ENCODE results near the gene INSYN2B.

Gene INSYN2B

GRCh38 chr5:169889572-169889971 is 90.7 kb downstream of the INSYN2B start:
- no peak for DNase-seq (ENCODE audit: low read depth in 2 of 2)

DNA sequence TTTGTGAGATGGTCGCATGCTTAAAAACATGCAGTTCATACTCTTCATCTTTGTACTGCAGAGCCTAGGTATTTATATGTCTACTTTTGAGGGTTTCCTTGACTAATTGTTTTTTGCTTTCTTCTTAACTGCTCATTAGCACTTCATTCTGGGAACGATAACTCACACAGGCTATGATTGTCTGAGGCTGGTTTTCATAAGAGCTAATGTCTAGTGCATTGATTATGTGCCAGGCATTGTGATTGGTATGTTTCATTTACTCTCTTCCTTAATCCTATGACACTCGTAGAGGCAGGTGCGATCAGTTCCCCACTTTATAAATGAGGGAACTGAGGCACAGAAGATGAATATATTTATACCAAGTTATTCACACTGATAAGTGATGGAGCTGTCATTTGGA is 93.6 kb downstream of the INSYN2B start:
- DNase-seq (ENCODE audit: low read depth in 2 of 2): no peak

DNA sequence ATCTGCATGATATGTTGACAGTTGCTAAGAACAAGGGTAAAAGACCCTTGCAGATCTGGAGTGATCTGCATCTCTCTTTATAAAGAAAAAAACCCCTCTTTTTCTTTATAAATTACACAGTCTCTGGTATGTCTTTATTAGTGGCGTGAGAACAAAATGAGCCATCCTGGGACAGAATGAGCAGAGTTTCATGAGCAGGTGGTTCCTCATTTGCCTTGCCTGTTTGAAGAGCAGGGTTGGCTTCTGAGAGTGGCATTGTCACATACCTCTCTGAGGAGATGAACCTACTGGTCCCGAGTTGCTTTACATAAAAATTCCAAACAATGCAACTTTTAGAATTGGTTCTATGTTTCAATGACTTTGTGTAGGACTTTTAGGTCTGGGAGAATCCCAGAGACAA is 94.3 kb downstream of the INSYN2B start:
- DNase-seq (ENCODE audit: low read depth in 2 of 2): no peak

DNA sequence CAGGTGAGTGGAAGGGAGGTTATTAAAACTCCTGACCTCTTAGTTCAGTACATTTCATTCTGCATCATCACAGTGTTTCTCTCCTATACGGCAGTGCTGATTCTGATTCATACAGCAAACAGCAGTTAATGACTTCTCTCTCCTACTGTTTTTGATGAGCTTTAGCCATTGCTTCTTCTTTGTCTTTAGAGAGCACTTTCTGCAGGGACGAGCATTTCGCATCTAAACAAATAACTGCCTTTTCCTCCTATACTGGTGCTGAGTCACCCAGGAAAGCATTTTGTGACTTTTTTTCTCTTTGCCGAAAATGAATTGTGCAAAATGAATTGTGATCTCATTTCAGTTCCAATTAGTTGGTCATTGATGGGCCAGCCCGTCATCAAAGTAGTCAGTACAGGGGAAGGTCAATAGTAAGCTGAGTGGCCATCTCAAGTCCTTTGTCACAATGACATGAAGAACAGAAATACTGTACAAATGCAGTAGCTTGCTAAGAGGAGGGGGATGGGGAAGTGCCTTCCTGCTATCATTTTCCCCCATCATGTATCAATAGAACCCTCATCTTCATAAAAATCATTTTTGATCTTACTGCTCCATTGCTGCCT is 98.5 kb downstream of the INSYN2B start:
- no peak for DNase-seq (ENCODE audit: low read depth in 2 of 2)

DNA sequence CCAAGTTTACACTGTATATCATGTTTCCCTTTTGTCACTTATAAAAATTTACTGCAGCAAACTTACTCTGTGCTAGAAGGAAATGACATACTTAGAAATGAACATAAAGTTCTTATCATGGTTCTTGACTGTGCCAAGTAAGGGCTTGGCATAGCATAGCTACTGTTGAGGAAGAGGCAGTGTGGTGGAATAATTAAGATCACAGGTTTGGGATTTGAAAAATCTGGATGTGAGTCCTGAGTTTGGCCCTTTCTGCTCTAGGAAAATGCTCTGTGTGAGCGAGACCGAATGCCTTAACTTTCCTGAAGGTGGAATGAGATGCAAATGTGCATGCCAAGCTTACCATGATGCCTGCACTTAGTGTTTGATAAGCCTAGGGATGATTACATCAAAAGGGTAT is 99.5 kb downstream of the INSYN2B start:
- DNase-seq (ENCODE audit: low read depth in 2 of 2): no peak

DNA sequence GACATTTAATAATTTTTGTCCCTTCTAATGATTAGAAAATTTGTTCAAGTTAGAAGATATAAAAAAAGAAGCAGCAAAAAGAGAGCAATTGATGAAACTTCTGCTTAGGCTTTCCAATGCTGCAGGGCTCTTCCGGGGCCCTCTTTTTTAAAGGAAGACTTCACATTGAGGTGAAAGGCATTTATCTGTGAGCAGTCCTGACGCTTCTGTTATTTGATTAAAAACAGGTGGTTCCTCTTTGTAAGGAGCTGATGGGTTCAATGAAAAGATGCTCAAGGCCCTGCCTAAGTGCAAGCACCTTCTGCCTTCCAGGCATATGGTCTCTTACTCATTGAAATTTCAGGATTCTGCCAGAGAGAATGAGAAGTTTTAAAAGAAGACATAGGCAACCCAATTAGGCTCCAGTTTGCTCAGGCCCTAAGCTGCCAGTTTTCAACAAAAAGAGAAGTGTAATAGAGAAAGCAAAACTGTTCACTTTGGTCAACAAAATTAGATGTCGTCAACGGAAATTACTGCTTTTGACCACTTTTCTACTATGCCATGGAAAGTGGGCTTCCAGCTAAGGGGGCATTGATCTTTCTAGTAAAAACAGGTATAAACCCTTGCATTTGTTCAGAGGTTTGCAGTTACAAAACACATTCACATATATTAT is 100.2 kb downstream of the INSYN2B start:
- DNase-seq (ENCODE audit: low read depth in 2 of 2): no peak

GRCh38 chr5:169876386-169876785 is 103.9 kb downstream of the INSYN2B start:
- DNase-seq (ENCODE audit: low read depth in 2 of 2): no peak

DNA sequence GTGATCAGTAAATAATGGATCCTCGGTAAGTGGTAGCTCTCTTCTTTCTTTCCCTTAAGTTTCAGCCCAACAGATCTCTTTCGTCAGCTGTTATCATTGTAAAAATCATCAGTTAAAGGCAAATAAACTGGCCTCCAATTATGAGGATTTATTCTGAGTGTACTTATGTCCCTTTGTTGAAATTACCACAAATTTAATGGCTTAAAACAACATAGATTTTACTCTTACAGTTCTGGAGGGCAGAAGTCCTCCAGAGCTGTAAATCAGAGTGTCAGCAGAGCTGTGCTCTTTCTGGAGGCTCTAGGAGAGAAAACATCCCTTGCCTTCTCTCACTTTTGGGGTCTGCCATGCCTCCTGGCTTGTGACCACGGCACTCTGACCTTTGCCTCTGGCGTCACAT is 104.6 kb downstream of the INSYN2B start:
- no peak for DNase-seq (ENCODE audit: low read depth in 2 of 2)

GRCh38 chr5:169875091-169875728 is 105.1 kb downstream of the INSYN2B start:
- DNase-seq (ENCODE audit: low read depth in 2 of 2): no peak

GRCh38 chr5:169874621-169875020 is 105.7 kb downstream of the INSYN2B start:
- DNase-seq (ENCODE audit: low read depth in 2 of 2): no peak

- DNase-seq (ENCODE audit: low read depth in 2 of 2): no peak
Observed at GRCh38 chr5:169873642-169874041, 106.7 kb downstream of the INSYN2B start.

- DNase-seq (ENCODE audit: low read depth in 2 of 2): no peak
Observed at GRCh38 chr5:169871826-169872490, 108.3 kb downstream of the INSYN2B start.

GRCh38 chr5:169870211-169870610 is 110.1 kb downstream of the INSYN2B start:
- DNase-seq (ENCODE audit: low read depth in 2 of 2): no peak

- DNase-seq (ENCODE audit: low read depth in 2 of 2): no peak
Observed at GRCh38 chr5:169869066-169869465, 111.2 kb downstream of the INSYN2B start.

- DNase-seq (ENCODE audit: low read depth in 2 of 2): no peak
Observed at GRCh38 chr5:169867347-169867746, 112.9 kb downstream of the INSYN2B start.

DNA sequence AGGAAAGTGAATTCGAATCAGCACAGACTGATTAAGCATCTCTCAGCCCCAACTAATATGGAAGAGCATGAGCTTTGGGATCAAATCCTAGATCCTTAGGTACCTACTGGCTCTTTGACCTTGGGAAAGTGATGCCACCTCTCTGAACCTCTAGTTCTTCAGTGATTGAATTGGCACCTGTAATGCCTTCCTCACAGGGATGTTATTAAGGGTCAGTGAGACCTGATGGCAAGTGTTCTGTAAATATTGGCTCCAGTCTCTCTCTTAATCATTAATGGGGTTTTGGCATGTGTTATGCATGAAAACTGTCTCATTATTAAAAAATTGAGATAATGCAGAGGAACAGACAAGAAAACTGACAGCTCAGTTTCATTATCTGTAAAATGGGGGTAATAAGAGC is 115.8 kb downstream of the INSYN2B start:
- no peak for DNase-seq (ENCODE audit: low read depth in 2 of 2)

DNA sequence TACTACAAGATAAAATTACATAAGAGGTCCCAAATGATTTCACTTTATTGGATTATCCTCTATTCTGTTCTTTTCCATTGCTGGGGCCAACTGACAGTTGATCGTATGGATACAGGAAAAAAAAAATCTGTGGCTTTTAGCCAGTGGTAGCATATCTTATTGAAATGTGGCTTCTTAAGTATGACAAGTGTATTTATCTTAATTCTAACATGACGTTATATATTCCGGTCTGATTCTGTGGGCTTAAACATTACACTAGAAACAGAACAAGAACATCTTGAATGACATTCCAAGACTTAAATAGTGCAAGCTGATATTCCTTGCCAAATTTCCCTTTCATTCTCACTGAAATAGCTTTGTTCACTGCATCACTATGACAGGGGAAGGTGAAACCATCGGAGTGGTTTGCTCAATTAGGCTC is 117.9 kb downstream of the INSYN2B start:
- DNase-seq (ENCODE audit: low read depth in 2 of 2): no peak

DNA sequence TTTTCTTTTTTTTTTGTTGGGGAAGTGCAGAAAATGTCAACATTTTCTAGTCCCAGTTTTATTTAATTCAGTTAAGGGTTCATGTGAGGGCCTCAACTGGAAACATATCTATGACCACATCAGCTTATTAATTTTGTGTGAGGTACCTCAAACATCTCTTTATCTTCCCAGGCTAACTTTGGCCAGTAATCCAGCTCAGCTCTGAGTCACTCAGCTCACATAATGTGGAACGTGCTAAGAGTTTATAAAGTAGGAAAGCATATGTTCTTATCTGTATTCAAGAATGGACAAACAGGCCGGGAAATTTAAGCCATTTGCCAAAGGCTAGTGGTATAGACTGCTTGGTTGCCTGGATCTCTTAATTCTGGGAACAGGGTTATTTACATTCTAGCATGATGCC is 118.4 kb downstream of the INSYN2B start:
- no peak for DNase-seq (ENCODE audit: low read depth in 2 of 2)

GRCh38 chr5:169861433-169861832 is 118.9 kb downstream of the INSYN2B start:
- no peak for DNase-seq (ENCODE audit: low read depth in 2 of 2)

GRCh38 chr5:169860585-169860984 is 119.7 kb downstream of the INSYN2B start:
- DNase-seq (ENCODE audit: low read depth in 2 of 2): no peak

DNA sequence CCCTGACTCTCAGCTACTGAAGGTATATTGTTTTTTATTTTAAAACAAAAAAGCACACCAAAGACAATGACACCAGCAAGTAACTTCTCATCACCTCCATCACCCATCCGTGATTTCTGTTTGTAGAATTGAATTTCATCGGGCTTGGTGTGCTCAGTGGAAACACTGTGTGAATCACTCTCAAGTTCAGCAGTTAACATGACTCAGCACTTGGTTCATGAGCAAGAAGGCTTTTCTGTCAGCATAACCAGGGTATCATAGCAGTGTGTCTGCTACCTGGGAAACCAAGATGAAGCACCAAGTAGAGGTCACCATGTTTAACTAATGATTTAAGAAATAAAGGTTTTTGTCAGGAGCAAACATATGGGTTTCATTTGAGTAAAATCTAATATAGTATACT is 123.7 kb downstream of the INSYN2B start:
- DNase-seq (ENCODE audit: low read depth in 2 of 2): no peak

DNA sequence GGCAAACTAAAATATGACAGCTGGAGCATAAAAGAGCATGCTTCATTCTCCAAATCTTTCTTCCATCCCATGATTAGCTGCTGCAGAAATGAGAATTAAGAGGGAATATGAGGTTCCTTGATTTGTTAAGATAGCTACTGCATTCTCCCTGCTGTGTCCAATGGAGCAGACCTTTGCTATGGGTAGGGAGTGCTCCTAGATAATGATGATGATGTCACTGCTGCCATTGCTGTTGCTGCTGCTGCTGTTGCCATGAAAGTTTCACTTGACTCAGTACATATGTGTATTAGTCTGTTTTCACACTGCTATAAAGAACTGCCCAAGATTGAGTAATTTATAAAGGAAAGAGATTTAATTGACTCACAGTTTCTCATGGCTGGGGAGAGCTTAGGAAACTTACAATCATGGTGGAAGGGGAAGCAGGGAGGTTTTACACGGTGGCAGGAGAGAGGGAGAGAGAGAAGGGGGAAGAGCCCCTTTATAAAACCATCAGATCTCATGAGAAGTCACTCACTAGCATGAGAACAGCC is 128.9 kb downstream of the INSYN2B start:
- DNase-seq (ENCODE audit: low read depth in 2 of 2): no peak

DNA sequence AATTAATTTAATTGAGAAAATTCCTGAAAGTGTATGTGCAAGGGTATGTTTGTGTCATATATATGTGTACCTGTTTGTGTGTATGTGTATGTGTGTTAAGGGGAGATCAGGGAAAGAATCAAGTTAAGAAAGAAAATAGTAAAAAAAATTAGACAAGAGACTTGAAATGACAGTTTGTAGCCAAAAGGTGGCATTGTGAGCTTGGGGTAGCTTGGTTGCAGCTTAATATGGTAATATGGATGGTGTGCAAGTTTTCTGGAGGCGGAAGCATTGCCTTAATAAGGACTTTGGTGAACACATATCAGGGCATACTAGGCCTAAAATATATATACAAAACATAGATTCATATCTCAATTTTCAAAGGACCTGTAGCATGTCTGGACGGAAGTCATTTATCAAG is 129.9 kb downstream of the INSYN2B start:
- DNase-seq (ENCODE audit: low read depth in 2 of 2): no peak

Measured in stimulated activated CD8-positive, alpha-beta memory T cell treated with anti-CD3 and anti-CD28 coated beads, Interleukin-2, amount 100 ng/mL, for 48 hours (primary cell).